ENCODE results near the gene NCOA3. TPM values are rescaled to one million over a fixed set of nuclear protein-coding genes. Genes with fewer than 3 reads are reported as not detected.

The NCOA3 gene
- total and polyA plus RNA-seq, 2 experiments from 2014 or later, result 6.7 to 25.8 TPM

DNA sequence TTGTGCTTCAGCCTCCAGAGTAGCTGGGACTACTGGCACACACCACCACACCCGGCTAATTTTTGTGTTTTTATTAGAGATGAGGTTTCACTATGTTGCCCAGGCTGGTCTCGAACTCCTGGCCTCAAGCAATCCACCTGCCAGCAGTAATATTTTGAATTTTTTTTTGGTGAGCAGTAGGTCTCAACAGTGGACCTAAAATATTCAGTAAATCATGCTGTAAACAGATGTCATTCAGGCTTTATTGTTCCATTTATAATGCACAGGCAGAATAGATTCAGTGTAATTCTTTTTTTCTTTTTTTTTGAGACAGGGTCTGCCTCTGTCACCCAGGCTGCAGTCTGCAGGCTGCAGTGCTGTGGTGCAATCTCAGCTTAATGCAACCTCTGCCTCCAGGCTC, 69.7 kb downstream of the NCOA3 start:
- Histone ChIP-seq H3K27ac (ENCODE audit: low read depth) (no peak overlapping the region; the same call in 1 of the 2 replicates), H2AFZ (no peak overlapping the region), H3K4me2 (no peak overlapping the region), H3F3A (replicated peaks; ENCODE audit: low read depth) (peaks cover 4% of the 10 kb centered on the region; the same call in 1 of the 2 replicates), H3K36me3 (ENCODE audit: insufficient read depth) (0 out of 2 replicates have a peak, but pooled peaks cover 4% of the 10 kb centered on the region), H3K79me2 (replicated peaks; ENCODE audit: insufficient read depth) (peaks cover 84% of the 10 kb centered on the region), H3K27me3 (ENCODE audit: insufficient read depth) (no peaks in the 10 kb centered on the region), H3K4me1 (ENCODE audit: insufficient read depth) (peaks cover 38% of the 10 kb centered on the region), H3K4me3 (no peak overlapping the region), H4K20me1 (replicated peaks; ENCODE audit: insufficient read depth) (peaks cover 7% of the 10 kb centered on the region; the same call in 1 of the 2 replicates), H3K9me2 (ENCODE audit: insufficient read depth) (no peaks in the 10 kb centered on the region)
- no peak overlapping the region for H3K27ac Mint-ChIP-seq
- H3K9me3 Mint-ChIP-seq, result peaks cover 21% of the 10 kb centered on the region
- no peak overlapping the region for H3K4me3 Mint-ChIP-seq
- H3K4me1 Mint-ChIP-seq, result peaks cover 34% of the 10 kb centered on the region
- no peak for ATAC-seq
- peaks cover 4% of the 10 kb centered on the region for H3K27me3 Mint-ChIP-seq (ENCODE audit: insufficient read depth, low read depth, poor library complexity)
- TF ChIP-seq, protein P1, sequence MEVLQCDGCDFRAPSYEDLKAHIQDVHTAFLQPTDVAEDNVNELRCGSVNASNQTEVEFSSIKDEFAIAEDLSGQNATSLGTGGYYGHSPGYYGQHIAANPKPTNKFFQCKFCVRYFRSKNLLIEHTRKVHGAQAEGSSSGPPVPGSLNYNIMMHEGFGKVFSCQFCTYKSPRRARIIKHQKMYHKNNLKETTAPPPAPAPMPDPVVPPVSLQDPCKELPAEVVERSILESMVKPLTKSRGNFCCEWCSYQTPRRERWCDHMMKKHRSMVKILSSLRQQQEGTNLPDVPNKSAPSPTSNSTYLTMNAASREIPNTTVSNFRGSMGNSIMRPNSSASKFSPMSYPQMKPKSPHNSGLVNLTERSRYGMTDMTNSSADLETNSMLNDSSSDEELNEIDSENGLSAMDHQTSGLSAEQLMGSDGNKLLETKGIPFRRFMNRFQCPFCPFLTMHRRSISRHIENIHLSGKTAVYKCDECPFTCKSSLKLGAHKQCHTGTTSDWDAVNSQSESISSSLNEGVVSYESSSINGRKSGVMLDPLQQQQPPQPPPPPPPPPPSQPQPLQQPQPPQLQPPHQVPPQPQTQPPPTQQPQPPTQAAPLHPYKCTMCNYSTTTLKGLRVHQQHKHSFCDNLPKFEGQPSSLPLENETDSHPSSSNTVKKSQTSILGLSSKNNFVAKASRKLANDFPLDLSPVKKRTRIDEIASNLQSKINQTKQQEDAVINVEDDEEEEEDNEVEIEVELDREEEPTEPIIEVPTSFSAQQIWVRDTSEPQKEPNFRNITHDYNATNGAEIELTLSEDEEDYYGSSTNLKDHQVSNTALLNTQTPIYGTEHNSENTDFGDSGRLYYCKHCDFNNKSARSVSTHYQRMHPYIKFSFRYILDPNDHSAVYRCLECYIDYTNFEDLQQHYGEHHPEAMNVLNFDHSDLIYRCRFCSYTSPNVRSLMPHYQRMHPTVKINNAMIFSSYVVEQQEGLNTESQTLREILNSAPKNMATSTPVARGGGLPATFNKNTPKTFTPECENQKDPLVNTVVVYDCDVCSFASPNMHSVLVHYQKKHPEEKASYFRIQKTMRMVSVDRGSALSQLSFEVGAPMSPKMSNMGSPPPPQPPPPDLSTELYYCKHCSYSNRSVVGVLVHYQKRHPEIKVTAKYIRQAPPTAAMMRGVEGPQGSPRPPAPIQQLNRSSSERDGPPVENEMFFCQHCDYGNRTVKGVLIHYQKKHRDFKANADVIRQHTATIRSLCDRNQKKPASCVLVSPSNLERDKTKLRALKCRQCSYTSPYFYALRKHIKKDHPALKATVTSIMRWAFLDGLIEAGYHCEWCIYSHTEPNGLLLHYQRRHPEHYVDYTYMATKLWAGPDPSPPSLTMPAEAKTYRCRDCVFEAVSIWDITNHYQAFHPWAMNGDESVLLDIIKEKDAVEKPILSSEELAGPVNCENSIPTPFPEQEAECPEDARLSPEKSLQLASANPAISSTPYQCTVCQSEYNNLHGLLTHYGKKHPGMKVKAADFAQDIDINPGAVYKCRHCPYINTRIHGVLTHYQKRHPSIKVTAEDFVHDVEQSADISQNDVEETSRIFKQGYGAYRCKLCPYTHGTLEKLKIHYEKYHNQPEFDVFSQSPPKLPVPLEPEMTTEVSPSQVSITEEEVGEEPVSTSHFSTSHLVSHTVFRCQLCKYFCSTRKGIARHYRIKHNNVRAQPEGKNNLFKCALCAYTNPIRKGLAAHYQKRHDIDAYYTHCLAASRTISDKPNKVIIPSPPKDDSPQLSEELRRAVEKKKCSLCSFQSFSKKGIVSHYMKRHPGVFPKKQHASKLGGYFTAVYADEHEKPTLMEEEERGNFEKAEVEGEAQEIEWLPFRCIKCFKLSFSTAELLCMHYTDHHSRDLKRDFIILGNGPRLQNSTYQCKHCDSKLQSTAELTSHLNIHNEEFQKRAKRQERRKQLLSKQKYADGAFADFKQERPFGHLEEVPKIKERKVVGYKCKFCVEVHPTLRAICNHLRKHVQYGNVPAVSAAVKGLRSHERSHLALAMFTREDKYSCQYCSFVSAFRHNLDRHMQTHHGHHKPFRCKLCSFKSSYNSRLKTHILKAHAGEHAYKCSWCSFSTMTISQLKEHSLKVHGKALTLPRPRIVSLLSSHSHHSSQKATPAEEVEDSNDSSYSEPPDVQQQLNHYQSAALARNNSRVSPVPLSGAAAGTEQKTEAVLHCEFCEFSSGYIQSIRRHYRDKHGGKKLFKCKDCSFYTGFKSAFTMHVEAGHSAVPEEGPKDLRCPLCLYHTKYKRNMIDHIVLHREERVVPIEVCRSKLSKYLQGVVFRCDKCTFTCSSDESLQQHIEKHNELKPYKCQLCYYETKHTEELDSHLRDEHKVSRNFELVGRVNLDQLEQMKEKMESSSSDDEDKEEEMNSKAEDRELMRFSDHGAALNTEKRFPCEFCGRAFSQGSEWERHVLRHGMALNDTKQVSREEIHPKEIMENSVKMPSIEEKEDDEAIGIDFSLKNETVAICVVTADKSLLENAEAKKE (CRISPR knock-in tag; IDR thresholded peaks at IDR 0.05), result no peak
- TF ChIP-seq ZNF331 (CRISPR knock-in tag; IDR thresholded peaks at IDR 0.05; ENCODE audit: low read depth) (no peak), JUNB (IDR thresholded peaks at IDR 0.05; ENCODE audit: unreplicated experiment) (no peak), EZH2 (IDR thresholded peaks at IDR 0.05; ENCODE audit: low read depth, unreplicated experiment) (no peak), POLR2AphosphoS5 (IDR thresholded peaks at IDR 0.05; ENCODE audit: low read depth) (no peak), CREB1 (CRISPR knock-in tag; IDR thresholded peaks at IDR 0.05; ENCODE audit: low read depth) (no peak), STAT1 (IDR thresholded peaks at IDR 0.05; ENCODE audit: unreplicated experiment) (no peak), NANOG (IDR thresholded peaks at IDR 0.05; ENCODE audit: borderline replicate concordance) (no peak), ZNF114 (CRISPR knock-in tag; IDR thresholded peaks at IDR 0.05) (no peak)
- TF ChIP-seq, protein P2, sequence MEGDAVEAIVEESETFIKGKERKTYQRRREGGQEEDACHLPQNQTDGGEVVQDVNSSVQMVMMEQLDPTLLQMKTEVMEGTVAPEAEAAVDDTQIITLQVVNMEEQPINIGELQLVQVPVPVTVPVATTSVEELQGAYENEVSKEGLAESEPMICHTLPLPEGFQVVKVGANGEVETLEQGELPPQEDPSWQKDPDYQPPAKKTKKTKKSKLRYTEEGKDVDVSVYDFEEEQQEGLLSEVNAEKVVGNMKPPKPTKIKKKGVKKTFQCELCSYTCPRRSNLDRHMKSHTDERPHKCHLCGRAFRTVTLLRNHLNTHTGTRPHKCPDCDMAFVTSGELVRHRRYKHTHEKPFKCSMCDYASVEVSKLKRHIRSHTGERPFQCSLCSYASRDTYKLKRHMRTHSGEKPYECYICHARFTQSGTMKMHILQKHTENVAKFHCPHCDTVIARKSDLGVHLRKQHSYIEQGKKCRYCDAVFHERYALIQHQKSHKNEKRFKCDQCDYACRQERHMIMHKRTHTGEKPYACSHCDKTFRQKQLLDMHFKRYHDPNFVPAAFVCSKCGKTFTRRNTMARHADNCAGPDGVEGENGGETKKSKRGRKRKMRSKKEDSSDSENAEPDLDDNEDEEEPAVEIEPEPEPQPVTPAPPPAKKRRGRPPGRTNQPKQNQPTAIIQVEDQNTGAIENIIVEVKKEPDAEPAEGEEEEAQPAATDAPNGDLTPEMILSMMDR (conservative IDR thresholded peaks at IDR 0.05; ENCODE audit: low read depth in 2 of 2), result no peak
- TF ChIP-seq, protein P3, sequence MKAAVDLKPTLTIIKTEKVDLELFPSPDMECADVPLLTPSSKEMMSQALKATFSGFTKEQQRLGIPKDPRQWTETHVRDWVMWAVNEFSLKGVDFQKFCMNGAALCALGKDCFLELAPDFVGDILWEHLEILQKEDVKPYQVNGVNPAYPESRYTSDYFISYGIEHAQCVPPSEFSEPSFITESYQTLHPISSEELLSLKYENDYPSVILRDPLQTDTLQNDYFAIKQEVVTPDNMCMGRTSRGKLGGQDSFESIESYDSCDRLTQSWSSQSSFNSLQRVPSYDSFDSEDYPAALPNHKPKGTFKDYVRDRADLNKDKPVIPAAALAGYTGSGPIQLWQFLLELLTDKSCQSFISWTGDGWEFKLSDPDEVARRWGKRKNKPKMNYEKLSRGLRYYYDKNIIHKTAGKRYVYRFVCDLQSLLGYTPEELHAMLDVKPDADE (IDR thresholded peaks at IDR 0.05), result no peak
- TF ChIP-seq, protein P4, sequence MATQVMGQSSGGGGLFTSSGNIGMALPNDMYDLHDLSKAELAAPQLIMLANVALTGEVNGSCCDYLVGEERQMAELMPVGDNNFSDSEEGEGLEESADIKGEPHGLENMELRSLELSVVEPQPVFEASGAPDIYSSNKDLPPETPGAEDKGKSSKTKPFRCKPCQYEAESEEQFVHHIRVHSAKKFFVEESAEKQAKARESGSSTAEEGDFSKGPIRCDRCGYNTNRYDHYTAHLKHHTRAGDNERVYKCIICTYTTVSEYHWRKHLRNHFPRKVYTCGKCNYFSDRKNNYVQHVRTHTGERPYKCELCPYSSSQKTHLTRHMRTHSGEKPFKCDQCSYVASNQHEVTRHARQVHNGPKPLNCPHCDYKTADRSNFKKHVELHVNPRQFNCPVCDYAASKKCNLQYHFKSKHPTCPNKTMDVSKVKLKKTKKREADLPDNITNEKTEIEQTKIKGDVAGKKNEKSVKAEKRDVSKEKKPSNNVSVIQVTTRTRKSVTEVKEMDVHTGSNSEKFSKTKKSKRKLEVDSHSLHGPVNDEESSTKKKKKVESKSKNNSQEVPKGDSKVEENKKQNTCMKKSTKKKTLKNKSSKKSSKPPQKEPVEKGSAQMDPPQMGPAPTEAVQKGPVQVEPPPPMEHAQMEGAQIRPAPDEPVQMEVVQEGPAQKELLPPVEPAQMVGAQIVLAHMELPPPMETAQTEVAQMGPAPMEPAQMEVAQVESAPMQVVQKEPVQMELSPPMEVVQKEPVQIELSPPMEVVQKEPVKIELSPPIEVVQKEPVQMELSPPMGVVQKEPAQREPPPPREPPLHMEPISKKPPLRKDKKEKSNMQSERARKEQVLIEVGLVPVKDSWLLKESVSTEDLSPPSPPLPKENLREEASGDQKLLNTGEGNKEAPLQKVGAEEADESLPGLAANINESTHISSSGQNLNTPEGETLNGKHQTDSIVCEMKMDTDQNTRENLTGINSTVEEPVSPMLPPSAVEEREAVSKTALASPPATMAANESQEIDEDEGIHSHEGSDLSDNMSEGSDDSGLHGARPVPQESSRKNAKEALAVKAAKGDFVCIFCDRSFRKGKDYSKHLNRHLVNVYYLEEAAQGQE (IDR thresholded peaks at IDR 0.05; ENCODE audit: unreplicated experiment), result no peak
- peaks cover 31% of the 10 kb centered on the region for H3K36me3 Mint-ChIP-seq (ENCODE audit: low read depth)
- DNase-seq (ENCODE audit: low spot score), result no peak

Data from GM23338 (cell line).